HTERT RPE-1 (cell line): ENCODE data around the gene B9D1.

ENCODE experiments used
- in situ Hi-C: fragments of 300-500 bp; cut with MboI; formaldehyde crosslinking; loops from 4 replicates; pipeline ENCODE4 v1.14.3; 2020; ENCODE audit warnings: low sequenced_read_pairs

Gene B9D1, protein sequence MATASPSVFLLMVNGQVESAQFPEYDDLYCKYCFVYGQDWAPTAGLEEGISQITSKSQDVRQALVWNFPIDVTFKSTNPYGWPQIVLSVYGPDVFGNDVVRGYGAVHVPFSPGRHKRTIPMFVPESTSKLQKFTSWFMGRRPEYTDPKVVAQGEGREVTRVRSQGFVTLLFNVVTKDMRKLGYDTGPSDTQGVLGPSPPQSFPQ

DNA sequence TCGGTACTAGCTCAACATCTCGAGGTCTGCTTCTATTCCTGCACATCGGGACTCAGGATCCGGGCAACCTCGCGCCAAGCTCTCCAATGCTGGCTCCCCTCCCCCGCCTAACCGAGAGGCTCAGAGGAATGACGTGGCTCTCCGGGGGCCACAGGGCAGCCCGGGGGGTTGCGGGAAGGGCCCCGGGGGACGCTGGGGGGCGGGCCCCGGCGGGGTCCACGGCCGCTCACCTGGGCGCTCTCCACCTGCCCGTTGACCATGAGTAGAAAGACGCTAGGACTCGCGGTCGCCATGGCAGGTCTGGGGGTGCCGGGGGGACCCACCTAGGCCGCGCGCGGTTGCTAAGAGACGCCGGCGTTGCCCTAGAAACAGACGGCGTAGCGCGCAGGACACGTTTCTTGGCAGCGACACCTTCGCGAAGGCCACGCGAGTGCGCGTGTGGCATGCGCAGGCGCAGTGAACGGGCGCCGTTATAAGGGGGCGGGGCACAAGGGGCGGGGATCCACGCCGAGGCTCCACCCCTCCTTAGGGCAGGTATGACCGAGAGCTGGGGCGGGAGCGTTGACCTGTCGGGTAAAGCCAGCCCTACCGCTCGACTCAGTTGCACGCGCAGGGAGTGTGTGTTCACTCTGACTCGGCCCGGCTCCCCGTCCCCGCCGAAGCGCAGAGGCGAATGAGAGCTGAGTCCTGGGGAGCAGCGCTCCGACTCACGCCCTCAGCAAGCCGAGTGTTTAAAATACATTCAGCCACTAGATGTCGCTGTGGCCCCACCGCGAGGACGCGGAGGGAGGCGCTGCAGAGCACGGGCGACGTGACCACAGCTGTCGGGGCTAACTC lies at the start of gene B9D1:
TSS of gene B9D1 (minus strand) at position 447 of the 837 bp plus-strand sequence. CDS start at position 293, 154 bp downstream.
- in situ Hi-C loops = no loop called here

DNA sequence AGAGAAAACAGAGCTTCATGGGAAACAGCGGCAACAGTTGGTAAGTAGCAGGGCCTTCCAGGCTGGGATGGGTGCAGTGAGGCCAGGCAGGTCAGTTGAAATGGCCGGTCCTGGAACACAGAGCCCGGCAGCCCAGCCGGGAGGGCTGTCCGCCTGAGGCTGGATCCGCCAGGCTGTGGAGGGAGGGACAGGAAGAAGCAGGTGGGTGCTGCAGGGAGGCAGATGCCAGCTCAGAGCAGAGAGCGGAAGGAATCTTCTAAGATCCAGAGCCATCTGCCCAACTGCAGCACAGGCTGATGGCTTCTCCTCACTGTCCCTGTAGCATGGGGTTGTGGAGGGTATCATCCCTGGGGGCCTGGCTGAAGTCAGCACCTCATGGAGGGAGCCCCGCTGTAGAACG lies 49.1 kb upstream of the B9D1 start:
- in situ Hi-C loops = no loop called here

DNA sequence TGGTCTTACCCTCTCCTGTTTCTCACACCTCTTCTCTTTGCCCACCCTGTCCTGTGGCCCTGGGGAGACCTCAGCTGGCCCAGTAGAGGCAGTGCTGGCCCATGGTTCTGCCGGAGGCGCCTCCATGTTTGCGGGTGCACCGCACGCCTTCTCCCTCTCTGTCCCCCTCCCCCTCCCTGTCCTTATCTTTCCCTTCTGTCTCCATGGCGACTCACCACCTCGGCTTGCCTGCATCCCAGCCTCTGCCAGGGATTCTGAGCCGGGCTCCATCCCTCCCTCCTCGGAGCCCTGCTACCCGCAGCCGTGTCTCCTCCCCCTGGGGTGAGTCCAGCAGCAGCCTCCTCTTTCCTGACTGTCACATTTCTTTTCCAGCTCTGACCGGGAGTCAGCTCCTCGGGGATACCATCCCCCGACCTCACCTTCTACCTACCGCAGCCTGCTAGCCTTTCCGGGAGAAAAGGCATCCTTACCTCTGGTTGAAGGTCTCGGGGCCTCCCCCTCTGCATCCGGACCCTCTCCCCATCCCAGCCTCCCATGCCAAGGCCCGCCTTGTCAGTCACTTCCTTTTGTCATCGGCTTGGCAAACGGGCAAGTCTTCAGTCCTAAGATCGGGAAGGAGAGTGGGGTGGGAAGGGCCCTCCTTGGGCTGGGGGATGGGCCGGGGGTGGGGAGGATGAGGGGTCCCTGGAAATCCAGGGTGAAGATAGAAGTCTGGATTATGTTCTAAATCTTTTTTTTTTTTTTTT lies 48.5 kb upstream of the B9D1 start, which contains the start of gene RNF112:
TSS of gene RNF112 (plus strand) at position 358 of the 746 bp plus-strand sequence. CDS start at position 535, 177 bp downstream.
- in situ Hi-C loops = no loop called here

DNA sequence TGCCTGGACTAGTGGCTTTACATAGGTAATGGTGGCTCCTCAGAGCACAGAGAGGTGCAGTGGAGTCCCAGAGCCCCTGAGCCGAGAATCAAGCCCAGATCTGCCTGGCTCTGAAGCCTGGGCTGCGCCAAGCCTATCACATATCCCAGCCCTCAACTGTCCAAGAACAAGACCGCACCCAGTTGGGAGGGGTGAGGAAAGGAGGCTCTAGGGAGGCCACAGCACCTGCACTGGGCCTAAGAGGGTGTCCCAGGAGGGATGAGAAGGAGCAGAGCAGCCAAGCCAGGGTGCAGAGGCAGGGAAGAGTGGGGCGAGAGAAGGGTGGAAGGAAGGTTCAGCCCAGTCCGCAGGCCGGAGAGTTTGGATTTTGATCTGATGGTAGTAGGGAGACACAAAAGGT lies 47.6 kb upstream of the B9D1 start:
- in situ Hi-C loops = no loop called here

DNA sequence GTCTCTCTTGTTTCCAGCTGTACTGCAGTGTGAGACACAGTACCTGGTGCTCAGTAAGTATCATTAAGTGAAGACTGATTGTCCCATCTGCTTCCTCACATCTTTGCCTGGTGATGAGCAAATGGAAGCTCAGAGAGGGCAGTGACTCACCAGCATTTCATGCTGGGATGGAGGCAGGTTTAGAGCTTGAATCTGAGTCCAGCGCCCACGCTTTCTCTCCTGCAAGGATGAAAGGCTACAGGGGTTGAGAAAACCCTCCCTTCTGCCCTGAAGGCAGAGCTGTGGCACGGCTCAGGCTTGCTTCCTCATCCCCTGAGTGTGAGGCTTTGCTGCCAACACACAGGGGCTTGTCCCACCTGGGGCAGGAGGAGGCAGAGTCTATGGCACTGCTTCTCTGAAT lies 47.0 kb upstream of the B9D1 start:
- in situ Hi-C loops = no loop called here

DNA sequence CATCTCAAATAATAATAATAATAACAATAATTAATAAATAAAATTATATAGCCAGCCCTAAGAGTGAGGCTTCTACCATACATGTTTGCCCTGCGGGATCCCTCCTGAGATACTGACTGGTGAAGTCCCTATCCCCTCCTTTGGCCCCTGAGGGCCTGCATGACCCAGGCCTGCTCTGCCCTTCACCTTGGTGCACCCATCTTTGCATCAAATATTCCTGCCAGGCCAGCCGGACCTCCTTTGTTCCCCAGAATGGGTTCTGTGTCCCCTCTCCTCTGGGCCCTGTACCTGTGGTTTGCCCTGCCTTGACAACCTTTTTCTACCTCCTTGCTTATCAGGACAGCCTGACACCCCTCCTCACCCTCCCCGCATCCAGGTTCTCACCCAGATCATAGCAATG lies 46.5 kb upstream of the B9D1 start:
- in situ Hi-C loops = no loop called here

DNA sequence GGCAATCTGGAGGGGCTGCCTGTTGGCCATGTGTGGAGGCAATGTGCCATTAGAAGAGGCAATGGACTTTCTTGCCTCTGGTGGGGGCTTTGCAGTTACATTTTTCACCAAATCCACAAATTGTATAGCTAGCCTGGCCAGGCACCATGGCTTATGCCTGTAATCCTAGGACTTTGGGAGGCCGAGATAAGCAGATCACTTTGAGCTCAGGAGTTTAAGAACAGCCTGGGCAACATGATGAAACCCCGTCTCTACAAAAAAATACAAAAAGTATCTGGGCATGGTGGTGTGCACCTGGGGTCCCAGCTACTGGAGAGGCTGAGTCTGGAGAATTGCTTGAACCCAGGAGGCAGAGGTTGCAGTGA lies 45.8 kb upstream of the B9D1 start:
- in situ Hi-C loops = no loop called here

DNA sequence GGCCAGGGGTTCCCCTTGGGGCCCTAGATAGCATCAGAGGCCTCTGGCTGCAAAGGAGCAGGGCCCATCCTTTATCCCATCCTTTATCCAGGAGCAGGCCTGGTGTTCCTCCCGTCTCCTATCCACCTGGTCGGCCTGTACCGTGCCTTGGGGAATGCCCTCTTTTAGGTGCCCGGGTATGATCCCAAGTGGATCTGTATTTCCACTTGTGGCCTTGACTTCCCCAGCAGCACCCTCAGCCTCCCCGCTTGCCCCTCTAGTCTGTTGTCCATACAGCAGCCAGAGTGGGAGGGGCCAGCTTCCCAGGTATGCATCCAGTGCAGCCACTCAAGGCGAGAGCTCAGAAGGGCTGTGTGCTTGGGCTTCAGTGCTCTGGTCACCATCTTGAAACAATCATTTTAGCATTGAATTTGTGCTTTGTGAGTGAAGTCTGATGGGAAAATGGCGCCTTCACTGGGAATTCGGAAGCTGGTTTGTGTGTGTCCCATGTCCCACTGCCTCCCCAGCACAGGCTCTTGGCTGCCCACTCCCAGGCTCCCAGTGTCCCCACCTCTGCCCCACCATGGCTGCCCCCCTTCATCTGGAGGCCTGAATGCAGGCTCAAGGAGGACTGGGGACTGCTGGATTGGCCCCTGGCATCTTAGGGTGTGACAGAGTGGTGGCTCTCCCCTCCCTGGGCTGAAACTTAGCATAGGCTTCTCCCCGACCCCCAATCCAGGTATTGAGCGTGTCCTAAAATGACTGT lies 45.2 kb upstream of the B9D1 start:
- in situ Hi-C loops = no loop called here

DNA sequence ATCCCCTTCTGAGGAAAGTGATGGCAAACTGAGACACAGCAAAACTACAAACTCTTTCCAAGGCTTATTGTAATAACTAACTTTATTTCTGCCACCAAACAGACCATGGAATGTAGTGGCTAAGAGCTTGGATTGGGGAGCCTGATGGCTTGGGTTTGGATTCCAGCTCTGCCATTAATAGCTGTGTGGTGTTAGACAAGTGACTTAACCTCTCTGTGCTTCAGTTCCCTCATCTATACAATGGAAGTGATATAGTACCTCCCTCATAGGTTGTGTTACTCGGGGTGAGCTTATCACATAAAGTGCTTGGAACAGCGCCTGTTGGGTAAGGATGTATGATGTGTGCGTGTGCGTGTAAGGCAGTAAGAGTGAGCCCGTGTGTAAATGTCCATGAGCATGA lies 42.6 kb upstream of the B9D1 start:
- in situ Hi-C loops = no loop called here

DNA sequence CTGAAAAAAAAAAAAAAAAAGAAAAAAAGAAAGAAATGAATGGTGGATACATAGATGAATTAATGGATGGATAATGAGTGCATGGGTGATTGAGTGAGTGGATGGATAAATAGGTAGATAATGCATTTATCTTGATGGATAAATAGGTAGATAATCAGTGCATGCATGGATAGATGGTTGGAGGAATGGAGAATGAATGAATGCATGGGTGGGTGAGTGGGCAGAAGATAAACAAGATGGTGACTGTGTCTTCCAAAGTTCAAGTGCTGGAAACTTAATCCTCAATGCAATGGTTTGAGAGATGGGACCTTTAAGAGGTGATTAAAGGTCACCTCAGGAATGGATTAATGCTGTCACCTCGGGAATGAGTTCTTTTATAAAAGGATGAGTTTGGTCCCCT lies 41.7 kb upstream of the B9D1 start:
- in situ Hi-C loops = no loop called here

DNA sequence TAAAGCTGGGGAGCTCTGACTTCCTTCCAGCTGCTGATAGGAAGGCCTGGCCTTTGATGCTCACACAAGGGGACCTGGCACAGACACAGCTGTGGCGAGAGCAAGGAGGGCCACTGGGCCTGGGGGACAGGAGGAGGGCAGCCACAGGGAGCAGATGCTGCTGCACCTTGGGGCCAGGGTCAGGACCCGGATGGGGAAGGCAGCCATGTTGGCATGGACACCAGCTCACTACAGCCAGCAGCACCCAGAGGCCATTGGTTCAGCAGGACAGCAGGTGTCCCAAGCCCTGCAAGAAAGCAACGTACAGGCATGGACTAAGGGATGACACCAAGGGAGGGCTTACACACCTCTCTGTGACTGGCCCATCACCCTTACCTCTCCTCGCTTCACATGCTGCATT lies 40.5 kb upstream of the B9D1 start:
- in situ Hi-C loops = no loop called here

DNA sequence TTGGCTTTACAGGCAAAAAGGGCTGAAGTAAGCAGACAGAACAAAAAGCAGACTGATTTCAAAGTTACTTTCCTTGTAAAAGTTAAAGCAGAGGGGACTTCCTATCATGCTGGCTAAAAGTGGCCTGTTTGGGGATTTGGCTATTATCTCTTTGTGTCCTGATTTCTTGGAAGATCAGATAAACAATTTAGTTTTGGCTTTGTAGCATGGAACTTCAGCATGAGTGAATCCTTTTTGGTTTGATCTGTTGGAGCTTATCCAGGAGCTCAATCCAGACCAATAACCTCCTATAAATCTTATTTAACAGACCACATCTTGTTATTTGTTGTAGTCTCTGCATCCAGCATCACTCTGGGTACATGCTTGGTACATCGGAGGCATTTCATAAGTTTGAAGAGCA lies 39.6 kb upstream of the B9D1 start:
- in situ Hi-C loops = no loop called here

DNA sequence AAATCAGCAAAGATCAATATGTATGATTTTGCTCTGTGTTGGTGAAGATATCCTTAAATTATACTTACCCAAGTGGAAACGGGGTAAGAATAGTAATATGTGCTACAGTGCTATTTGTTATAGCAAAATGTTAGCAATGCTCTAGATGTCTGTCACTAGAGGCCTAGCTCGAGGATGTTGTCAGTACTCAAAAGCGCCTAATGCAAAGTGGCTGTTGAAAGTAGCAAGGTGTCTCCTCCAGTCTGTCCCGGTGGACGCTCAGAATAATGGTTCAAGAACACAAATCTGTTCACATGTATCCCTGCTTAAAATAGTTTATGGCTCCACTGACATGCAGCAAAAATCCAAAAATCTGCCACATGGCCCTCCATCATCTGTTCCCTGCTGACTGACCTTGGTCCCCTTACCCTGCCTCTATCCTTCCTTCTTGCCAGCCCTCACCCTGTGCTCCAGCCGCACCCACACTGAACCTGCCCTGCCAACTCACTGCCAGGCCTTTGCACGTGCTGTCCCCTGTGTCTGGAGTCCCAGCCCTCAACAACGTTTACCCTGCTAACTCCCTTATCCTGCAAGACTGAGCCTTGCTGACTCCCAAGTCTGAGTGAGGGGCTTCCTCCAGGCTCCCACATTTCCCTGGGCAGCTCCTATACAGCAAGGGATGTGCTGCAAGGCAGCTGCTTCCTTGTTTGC lies 38.9 kb upstream of the B9D1 start:
- in situ Hi-C loops = no loop called here

DNA sequence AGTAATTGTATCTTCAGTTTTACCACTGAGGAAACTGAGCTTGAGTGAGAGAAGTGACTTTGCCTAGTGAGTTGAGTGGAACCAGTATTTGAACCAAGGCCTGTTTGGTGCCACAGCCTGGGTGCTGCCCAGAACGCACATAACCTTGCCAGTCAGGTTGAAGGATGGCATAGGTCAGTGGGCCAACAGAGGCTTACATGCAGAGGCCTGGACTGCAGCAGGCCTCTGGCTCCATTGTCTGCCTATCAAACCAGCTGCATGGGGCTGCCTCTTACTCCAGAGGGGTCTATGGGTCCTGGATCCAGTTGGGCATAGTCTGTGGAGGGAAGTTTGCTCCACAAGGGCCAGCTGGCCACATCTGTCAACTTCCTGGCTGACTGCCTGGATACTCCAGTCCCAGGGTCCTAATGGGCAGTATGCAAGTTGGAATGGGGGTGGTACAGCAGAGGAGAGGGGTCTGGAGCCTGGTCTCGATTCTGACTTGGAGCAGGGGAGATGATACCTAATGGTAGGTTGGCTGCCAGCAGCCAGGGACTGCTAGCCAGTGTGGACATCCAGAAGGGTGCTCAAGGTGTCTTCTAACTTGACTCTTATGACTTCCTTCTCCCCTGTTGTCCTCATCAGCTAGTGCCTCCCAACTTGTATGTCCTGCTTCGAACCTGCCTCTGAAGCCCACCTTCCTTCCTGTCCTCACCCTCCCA lies 37.4 kb upstream of the B9D1 start:
- in situ Hi-C loops = no loop called here

DNA sequence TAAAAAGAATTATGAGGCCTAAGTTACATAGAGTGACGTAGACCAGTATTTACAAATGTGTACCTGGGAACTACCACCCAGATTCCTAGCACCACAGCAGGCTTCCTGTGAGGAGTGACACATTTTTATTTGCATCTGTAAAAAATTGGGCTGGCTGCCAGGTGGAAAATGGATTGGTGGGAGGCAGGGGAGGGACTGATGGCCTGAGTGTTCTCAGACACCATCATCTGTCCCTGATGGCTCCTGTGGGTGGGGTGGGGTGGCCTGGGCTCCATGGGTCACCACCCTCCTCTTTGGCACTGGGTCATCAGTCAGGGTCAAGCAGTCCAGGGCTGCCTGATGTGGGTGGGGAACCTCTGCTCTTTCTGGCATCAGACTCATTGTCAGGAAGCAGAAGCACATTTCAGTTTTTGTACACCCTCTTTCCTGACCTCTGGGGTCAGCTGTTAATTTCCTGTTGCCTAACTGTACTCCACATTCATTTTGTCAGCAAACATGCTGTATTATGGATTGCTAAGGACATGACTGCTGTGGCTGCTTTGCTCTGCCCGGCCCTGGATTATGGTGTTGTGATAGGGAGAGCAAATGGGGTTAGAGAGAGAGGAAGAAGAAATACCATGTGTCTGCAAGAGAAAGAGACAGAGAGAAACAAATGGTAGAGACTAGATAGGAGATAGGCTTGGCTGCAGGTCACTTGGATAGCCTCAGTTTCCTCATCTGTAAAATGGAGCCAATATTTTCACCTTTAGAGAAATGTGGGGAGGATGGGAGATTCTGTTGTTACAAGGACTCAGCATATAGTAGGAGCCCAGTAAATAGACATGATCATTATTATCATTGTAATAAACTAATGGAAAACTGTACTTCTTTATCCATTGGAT lies 36.0 kb upstream of the B9D1 start:
- in situ Hi-C loops = no loop called here

DNA sequence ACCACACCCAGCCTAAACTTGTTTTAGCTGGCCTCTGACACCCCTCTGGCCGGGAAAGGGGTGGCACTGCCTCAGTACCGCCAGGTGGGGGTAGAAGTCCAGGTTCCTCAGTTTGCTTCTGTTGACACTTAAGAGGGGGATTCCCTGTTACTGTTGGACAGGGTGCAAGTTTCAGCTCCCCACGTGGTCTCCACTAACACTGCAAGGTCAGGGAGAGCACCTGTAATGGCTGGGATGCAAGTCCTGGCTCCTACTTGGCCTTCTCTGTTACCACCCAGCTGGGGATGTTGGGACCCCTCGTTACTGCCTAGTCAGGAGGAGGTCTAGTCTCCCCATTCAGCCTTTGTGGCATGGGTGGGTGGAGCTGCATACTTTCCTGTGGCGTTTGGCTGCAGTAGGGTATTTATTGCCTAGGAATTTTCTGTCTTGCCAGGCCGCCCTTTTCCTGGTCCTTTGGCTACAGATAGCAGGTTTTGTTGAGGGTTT lies 35.1 kb upstream of the B9D1 start:
- in situ Hi-C loops = no loop called here

DNA sequence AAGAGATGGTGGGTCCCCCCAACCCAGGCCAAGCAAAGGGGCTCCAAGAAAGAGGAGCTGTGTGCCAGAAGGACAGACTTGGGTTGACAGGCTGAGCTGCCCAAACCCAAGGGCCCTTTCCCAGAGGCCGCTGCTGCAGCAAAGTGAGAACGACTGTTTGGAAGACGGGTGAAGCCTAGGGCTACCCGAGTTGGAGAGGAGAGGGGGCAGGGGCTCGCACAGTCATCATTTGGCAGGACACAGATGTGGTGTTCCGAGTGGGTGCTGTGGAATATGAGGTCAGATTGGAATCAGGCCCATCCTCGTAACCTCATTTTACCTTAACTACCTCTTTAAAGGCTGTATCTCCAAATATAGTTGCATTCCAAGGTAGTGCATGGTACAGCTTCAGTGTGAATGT lies 29.8 kb upstream of the B9D1 start:
- in situ Hi-C loops = no loop called here

DNA sequence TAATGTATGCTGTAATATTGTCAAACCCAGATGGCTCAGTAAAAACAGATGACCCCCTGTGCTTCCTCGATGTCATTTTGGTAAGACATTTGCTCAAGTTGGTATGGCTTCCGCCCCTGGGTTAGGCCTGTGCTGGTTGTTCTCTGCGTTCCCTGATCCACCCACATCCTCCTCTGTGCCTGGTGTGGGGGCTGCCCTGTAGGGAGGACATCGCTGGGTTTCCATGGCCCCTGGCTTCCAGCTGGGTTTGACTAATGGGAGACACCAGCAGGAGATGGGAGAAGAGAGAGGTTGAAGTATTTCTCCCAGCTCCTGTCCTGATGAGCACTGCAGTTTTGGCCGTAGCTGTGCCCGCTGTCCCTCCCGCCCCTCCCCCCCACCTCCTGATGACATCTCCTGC lies 28.9 kb upstream of the B9D1 start:
- in situ Hi-C loops = no loop called here

DNA sequence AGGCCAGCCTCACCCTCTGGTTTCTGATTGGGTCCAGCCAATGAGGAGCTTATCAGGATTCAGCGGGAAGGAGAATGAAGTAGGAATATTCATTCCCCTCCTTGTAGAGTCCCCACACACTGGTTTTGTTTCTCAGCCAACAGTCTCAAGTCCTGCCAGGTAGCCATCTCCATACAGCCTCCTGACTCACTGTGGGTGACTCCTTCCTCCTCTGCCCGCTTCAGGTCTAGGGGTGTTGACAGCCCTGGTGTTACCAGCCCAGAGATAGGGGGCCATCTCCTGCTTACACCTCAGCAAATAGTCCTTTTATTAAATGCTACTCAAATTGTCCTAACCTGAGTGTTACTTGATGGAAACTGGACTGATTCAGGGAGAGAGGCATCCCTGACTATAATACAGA lies 28.4 kb upstream of the B9D1 start:
- in situ Hi-C loops = no loop called here
